WTC11 (cell line): ENCODE results near the gene SHLD1.

Experiments used
- CTCF ChIP-seq: fragments of 200-600 bp; IDR thresholded peaks from 2 replicates; pipeline ENCODE4 v1.8.0; 2022; ENCODE audit warnings: antibody characterized with exemption
- SP1 ChIP-seq: sonication (generic); formaldehyde crosslinking; conservative IDR thresholded peaks from 2 replicates; pipeline ENCODE4 v1.8.1; 2022; ENCODE audit warnings: missing genetic modification reagents

- TF ChIP-seq CTCF = no peak
- no peak for TF ChIP-seq SP1 (CRISPR knock-in tag)
Observed at GRCh38 chr20:5807431-5807830, 57.2 kb downstream of the SHLD1 start.
